ENCODE results near the gene GPRASP3. TPM values are rescaled to one million over a fixed set of nuclear protein-coding genes. Genes with fewer than 3 reads are reported as not detected.
"Not testable (repeated sequence)": the region's sequence is repeated elsewhere in the genome, so short reads cannot be mapped to it uniquely, and the experiment has no call there.

The GPRASP3 gene, protein sequence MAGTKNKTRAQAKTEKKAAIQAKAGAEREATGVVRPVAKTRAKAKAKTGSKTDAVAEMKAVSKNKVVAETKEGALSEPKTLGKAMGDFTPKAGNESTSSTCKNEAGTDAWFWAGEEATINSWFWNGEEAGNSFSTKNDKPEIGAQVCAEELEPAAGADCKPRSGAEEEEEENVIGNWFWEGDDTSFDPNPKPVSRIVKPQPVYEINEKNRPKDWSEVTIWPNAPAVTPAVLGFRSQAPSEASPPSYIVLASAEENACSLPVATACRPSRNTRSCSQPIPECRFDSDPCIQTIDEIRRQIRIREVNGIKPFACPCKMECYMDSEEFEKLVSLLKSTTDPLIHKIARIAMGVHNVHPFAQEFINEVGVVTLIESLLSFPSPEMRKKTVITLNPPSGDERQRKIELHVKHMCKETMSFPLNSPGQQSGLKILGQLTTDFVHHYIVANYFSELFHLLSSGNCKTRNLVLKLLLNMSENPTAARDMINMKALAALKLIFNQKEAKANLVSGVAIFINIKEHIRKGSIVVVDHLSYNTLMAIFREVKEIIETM
- total RNA-seq: 1 to 10 TPM; 1.1 to 1.3 TPM

DNA sequence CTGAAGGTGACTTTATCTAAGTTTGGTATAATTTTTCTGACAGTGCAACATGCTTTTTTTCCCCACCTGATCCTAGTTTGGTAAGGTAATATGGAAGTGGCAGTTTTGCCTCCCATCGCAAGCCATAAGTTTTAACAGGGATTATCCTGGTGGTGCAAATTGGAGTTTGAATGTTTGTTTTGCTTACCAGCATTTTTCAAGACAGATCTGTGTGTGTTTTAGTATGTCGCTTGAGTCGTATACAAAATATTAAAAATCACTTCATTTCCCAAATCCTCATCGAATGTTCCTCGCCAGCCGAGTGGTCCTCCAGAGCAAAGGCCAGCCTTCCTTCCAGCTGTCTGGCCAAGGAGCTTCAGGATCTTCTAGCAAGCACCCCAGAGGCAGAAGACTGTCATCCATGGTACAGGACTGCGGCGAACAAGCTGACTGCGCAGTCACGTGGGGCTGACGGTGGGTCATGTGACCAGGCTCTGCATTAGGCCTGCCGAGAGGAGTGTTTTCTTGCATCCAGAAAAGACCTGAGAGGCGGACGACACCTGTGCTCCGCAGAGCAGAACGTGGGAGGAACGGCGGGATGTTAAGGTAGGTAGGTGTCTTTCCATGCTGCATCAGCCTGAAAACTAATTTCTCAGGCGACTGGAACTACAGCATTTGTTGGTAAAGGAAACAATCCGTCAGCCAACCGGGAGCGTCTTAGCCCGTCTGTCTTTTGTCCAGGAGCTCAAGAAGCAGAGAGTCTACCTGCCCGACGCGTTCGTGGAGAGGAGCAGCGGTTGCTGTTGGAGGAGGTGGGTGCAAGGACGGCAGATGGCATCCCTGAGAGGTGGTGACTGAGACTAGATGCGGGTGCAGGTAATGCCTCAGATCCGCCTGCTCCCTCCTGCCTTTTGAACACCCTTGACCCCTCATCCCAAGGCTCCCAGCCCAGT lies at the start of gene GPRASP3:
Gene GPRASP3 (plus strand): TSS at position 507 of the 932 bp plus-strand sequence. CDS start 28,253 bp downstream, outside the sequence.
- H3K27me3 Mint-ChIP-seq: peaks cover 2% of the 10 kb centered on the region
- peak; percentile 86 for DNase-seq
- peaks cover 11% of the 10 kb centered on the region for H3K4me1 Mint-ChIP-seq (ENCODE audit: low read depth)
- H3K27ac Mint-ChIP-seq: peak within 1 kb of the TSS; percentile 65
- H3K4me3 Mint-ChIP-seq: peak within 1 kb of the TSS; percentile 85
- POLR2A ChIA-PET: no interaction called here
- intact Hi-C loops (cut with micrococcal nuclease): no loop called here
- no peaks in the 10 kb centered on the region for H3K9me3 Mint-ChIP-seq
- H3K36me3 Mint-ChIP-seq: peaks cover 2% of the 10 kb centered on the region
- CTCF ChIA-PET: no interaction called here

GRCh38 chrX:102672856-102673255 lies 47.7 kb upstream of the GPRASP3 start:
- Mint-ChIP-seq H3K27me3 (no peaks in the 10 kb centered on the region), H3K36me3 (peaks cover 11% of the 10 kb centered on the region), H3K4me1 (ENCODE audit: low read depth) (peaks cover 2% of the 10 kb centered on the region), H3K4me3 (no peak overlapping the region), H3K9me3 (peaks cover 3% of the 10 kb centered on the region), H3K27ac (no peak overlapping the region)
- intact Hi-C loops (cut with micrococcal nuclease): no loop called here
- ChIA-PET CTCF (no interaction called here), POLR2A (no interaction called here)
- DNase-seq: no peak

DNA sequence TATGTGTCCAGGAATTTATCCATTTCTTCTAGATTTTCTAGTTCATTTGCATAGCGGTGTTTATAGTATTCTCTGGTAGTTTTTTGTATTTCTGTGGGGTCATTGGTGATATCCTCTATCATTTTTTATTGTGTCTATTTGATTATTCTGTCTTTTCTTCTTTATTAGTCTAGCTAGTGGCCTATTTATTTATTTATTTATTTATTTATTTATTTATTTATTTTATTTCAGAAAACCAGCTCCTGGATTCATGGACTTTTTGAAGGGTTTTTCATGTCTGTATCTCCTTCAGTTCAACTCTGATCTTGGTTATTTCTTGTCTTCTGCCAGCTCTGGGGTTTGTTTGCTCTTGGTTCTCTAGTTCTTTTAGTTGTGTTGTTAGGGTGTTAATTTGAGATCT lies 43.1 kb upstream of the GPRASP3 start:
- intact Hi-C loops (cut with micrococcal nuclease); H3K36me3 Mint-ChIP-seq; H3K4me3 Mint-ChIP-seq; DNase-seq; CTCF ChIA-PET; H3K27me3 Mint-ChIP-seq; H3K27ac Mint-ChIP-seq; POLR2A ChIA-PET; H3K4me1 Mint-ChIP-seq (ENCODE audit: low read depth): not testable (repeated sequence)
- peaks cover 16% of the 10 kb centered on the region for H3K9me3 Mint-ChIP-seq

GRCh38 chrX:102684772-102685520 lies 35.6 kb upstream of the GPRASP3 start:
- no peak overlapping the region for H3K27ac Mint-ChIP-seq
- POLR2A ChIA-PET: no interaction called here

GRCh38 chrX:102694749-102695148 lies 25.8 kb upstream of the GPRASP3 start:
- intact Hi-C loops (cut with micrococcal nuclease): no loop called here
- H3K27me3 Mint-ChIP-seq: no peaks in the 10 kb centered on the region

More at GRCh38 chrX:102684772-102685520, 35.6 kb upstream of the GPRASP3 start:
- intact Hi-C loops (cut with micrococcal nuclease): no loop called here
- no peak for DNase-seq
- H3K4me3 Mint-ChIP-seq: no peak overlapping the region
- H3K27me3 Mint-ChIP-seq: no peaks in the 10 kb centered on the region
- H3K36me3 Mint-ChIP-seq: peaks cover 12% of the 10 kb centered on the region
- H3K9me3 Mint-ChIP-seq: peaks cover 14% of the 10 kb centered on the region
- CTCF ChIA-PET: no interaction called here
- H3K4me1 Mint-ChIP-seq (ENCODE audit: low read depth): peaks cover 2% of the 10 kb centered on the region

GRCh38 chrX:102696306-102696705 lies 24.2 kb upstream of the GPRASP3 start:
- Mint-ChIP-seq H3K4me1 (ENCODE audit: low read depth) (no peaks in the 10 kb centered on the region), H3K27ac (no peak overlapping the region), H3K9me3 (no peaks in the 10 kb centered on the region), H3K27me3 (no peaks in the 10 kb centered on the region), H3K36me3 (peaks cover 4% of the 10 kb centered on the region), H3K4me3 (no peak overlapping the region)
- no peak for DNase-seq
- intact Hi-C loops (cut with micrococcal nuclease): no loop called here
- ChIA-PET CTCF (no interaction called here), POLR2A (no interaction called here)

More at GRCh38 chrX:102694749-102695148, 25.8 kb upstream of the GPRASP3 start:
- Mint-ChIP-seq H3K4me3 (no peak overlapping the region), H3K4me1 (ENCODE audit: low read depth) (no peaks in the 10 kb centered on the region), H3K36me3 (peaks cover 7% of the 10 kb centered on the region), H3K27ac (no peak overlapping the region), H3K9me3 (peaks cover 2% of the 10 kb centered on the region)
- ChIA-PET POLR2A (no interaction called here), CTCF (no interaction called here)
- DNase-seq: no peak

DNA sequence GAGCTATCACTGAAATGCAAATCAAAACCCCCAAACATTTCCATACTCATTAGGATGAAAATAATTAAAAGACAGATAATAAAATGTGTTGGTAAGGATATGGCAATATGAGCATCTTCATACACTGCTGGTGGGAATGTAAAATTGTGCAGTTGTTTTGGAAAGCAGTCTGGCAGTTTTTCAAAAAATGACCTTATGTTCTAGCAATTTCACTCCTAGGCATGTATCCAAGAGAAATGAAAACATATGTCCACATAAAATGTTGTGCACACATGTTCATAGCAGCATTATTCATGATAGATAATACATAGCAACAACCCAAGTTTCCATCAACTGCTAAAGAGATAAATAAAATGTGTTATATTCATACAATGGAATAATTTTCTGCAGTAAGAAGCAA lies 23.0 kb upstream of the GPRASP3 start:
- H3K27ac Mint-ChIP-seq: no peak overlapping the region
- no peaks in the 10 kb centered on the region for H3K9me3 Mint-ChIP-seq
- no peaks in the 10 kb centered on the region for H3K27me3 Mint-ChIP-seq
- H3K4me1 Mint-ChIP-seq (ENCODE audit: low read depth): no peaks in the 10 kb centered on the region
- CTCF ChIA-PET: no interaction called here
- peaks cover 4% of the 10 kb centered on the region for H3K36me3 Mint-ChIP-seq
- DNase-seq: no peak
- no peak overlapping the region for H3K4me3 Mint-ChIP-seq
- intact Hi-C loops (cut with micrococcal nuclease): no loop called here
- POLR2A ChIA-PET: no interaction called here

DNA sequence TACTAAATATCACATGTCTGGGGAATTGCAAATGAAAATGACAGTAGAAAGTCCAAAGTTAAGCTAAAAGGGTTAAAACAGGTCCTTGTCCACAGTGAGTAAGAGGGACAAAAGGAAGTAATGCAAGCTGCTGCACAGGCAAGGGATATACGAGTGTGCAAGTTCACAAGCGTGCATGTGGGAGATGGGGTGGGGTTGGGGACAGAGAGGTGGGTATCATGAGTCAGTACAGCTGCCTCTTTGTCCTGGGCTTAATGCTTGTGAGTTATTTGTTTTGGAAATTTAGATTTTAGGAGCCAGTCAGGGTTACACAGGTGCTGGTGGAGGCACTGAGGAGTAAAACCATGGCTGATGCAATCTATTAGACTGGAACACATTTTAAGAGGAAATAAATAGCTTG lies 11.6 kb upstream of the GPRASP3 start:
- H3K4me3 Mint-ChIP-seq: no peak overlapping the region
- ChIA-PET POLR2A (no interaction called here), CTCF (no interaction called here)
- H3K27ac Mint-ChIP-seq: no peak overlapping the region
- H3K36me3 Mint-ChIP-seq: no peaks in the 10 kb centered on the region
- H3K4me1 Mint-ChIP-seq (ENCODE audit: low read depth): peaks cover 8% of the 10 kb centered on the region
- intact Hi-C loops (cut with micrococcal nuclease): no loop called here
- no peak for DNase-seq
- peaks cover 10% of the 10 kb centered on the region for H3K27me3 Mint-ChIP-seq
- peaks cover 3% of the 10 kb centered on the region for H3K9me3 Mint-ChIP-seq

- no peaks in the 10 kb centered on the region for H3K36me3 Mint-ChIP-seq
- ChIA-PET POLR2A (no interaction called here), CTCF (no interaction called here)
- H3K27me3 Mint-ChIP-seq: peaks cover 10% of the 10 kb centered on the region
- no peaks in the 10 kb centered on the region for H3K9me3 Mint-ChIP-seq
- DNase-seq: no peak
- H3K27ac Mint-ChIP-seq: no peak overlapping the region
- H3K4me1 Mint-ChIP-seq (ENCODE audit: low read depth): peaks cover 8% of the 10 kb centered on the region
- peak overlapping the region; percentile 72 for H3K4me3 Mint-ChIP-seq
- intact Hi-C loops (cut with micrococcal nuclease): loop anchor here (5.0 to 10.0 kb wide), 2 partner anchors 60 to 117 kb away; partner anchors contain the start of genes ARMCX5 and GPRASP1
These were observed 8.7 kb upstream of the GPRASP3 start for GRCh38 chrX:102711872-102712215.

- ChIA-PET CTCF (no interaction called here), POLR2A (no interaction called here)
- DNase-seq: peak; percentile 21
- no peaks in the 10 kb centered on the region for H3K9me3 Mint-ChIP-seq
- H3K4me1 Mint-ChIP-seq (ENCODE audit: low read depth): peaks cover 8% of the 10 kb centered on the region
- no peaks in the 10 kb centered on the region for H3K36me3 Mint-ChIP-seq
- H3K27me3 Mint-ChIP-seq: peaks cover 10% of the 10 kb centered on the region
- H3K4me3 Mint-ChIP-seq: peak within 1 kb of the TSS; percentile 72
- intact Hi-C loops (cut with micrococcal nuclease): loop anchor here (5.0 to 10.0 kb wide), 2 partner anchors 60 to 118 kb away; partner anchors contain the start of genes ARMCX5 and GPRASP1
- H3K27ac Mint-ChIP-seq: no peak within 1 kb of the TSS
These were observed 8.2 kb upstream of the GPRASP3 start, which contains the start of gene GPRASP2 for GRCh38 chrX:102712216-102712966. Gene GPRASP2 (plus strand): TSS chrX:102712448. CDS start chrX:102714870, 2,422 bp downstream.

DNA sequence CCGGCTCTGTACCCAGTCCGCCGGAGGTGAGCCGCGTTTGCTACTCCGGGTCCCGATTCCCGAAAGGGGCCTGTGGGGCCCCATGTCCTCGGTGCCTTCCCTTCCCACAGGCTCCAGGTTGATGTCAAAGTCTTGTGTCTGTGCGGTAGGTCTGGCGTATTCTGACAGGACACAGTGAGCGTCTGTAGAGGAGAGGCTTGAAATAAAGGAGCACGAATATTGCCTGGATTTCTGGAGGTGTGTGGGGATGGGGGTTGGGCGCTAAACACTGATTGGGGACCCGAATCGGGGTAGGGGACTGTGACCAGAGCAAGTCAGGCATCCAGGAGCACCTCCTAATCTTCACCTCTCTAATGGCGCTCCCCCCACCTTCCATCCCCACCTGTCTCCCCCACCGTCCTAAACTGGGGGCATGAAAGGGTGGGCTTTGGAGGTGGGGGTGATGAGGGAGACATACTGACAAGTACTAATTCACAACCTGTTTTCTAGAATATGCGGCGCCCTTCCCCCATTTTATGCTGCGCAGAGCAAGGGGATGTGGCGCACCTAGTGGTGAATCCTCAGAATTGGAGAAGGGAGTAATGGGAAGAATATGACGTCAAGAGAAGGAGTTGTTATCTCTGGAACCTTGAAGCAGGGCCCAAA lies 7.4 kb upstream of the GPRASP3 start:
- Mint-ChIP-seq H3K27me3 (peaks cover 10% of the 10 kb centered on the region), H3K36me3 (no peaks in the 10 kb centered on the region), H3K4me1 (ENCODE audit: low read depth) (peaks cover 8% of the 10 kb centered on the region), H3K9me3 (no peaks in the 10 kb centered on the region), H3K4me3 (peak overlapping the region; percentile 72), H3K27ac (no peak overlapping the region)
- CTCF ChIA-PET: no interaction called here
- intact Hi-C loops (cut with micrococcal nuclease): loop anchor here (5.0 to 10.0 kb wide), 2 partner anchors 61 to 118 kb away; partner anchors contain the start of genes ARMCX5 and GPRASP1
- DNase-seq: peak; percentile 11
- POLR2A ChIA-PET: no interaction called here

All from activated CD4-positive, alpha-beta memory T cell treated with anti-CD3 and anti-CD28 coated beads for 36 hours (primary cell).